Left hindlimb (tissue), 1 donor: Measurements from ENCODE around the gene PIRT.
"Not testable (repeated sequence)": the region's sequence is repeated elsewhere in the genome, so short reads cannot be mapped to it uniquely, and the experiment has no call there.

Experiments
- DNase-seq: peaks from one replicate; pipeline ENCODE4 v3.0.0-alpha.2; 2018

PIRT gene

DNA sequence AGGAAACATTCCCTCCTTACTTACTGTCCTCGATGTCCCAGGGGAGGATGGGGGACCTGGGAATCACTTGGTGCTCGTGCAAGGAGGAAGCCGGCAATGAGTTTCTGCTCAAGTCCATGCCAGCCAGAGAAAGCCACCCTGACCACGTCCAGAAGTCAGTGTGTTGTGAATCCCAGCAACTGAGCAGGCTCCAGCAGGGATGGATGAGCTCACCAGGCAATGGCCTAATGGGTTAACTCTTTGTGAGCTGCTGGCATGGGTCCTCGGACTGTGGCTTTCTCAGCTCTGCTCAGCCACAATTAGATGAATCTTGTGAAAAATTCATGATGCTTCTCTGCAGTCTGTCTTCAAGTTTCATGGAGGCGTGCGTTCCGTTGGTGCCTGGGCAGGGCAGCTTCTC lies at the start of gene PIRT:
PIRT (minus strand) TSS at position 167 of the 400 bp plus-strand sequence. CDS start 12,442 bp downstream, outside the sequence.
- no peak for DNase-seq

DNA sequence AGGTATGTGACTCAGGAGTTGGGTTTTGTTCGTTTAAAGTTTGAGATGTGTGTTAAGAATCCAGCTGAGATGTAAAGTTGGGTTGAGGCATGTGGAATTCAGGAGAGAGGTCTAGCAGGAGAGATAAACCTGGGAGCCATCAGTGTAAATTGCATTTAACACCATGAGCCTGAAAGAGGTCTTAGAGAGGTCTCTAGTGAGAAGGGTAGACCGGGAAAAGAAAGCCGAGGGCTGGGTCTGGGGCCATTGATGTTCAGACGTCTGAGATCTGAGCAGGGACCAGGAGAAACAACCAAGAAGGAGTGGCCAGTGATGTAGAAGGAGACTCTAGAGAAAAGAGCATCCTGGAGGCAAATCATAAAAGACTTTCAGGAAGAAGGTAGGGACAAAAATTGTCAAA lies 44.1 kb upstream of the PIRT start:
- DNase-seq = no peak

DNA sequence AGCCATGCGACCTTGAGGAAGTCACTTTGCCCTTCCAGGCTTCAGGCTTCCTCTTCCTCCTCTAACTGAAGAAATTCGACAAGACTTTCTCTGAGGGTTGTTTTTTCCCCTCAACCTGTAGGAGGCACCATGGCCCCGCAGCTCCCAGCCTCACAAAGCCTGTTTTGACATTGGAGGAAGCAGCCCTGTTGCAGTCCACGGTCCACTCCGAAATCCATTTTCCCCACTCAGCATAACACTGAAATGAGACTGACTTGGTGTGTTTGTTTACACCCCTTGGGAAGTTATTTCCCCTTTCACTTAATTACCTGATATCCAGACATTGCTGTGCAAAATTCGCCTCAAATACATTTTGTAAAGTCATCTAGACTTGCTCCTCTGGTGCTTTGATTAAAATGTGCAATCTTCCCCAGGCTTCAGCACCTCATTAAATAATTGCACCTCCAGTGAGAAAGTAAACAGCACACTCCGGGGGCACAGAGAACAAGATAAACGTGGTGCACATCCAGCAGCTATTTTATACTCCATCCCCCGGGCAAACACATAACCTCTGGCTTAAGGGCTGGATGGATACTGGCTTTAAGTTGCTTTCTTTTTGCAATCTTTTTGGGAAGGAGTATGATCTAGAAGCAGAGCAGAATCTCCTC lies 41.4 kb upstream of the PIRT start:
- peak; percentile 61 for DNase-seq

DNA sequence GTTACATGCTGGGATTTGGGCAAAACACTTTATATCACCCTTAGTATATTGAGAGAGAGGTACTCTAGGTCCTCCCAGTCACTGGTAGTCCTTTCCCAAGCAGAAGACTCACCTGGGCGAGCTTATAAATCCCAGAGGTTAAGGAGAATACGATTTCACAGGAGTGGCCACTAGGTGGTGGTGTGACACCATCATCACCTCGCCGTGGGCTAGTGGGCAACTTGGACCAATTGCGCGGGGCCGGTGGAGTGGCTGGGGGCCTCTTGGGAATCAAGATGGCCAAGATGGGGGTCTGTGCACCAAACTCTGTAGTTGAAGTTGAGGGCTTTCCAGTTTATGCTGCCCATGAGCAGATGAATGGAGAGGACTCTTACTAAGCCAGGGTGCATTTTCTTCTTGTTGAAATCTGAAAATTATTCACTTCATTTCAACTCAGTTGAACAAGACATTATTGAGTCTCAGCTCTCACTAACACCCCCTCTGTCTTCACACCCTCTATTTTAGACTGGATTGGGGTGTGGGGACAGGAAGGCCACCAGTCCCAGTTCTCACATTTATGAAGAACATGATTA lies 38.2 kb upstream of the PIRT start:
- no peak for DNase-seq

DNA sequence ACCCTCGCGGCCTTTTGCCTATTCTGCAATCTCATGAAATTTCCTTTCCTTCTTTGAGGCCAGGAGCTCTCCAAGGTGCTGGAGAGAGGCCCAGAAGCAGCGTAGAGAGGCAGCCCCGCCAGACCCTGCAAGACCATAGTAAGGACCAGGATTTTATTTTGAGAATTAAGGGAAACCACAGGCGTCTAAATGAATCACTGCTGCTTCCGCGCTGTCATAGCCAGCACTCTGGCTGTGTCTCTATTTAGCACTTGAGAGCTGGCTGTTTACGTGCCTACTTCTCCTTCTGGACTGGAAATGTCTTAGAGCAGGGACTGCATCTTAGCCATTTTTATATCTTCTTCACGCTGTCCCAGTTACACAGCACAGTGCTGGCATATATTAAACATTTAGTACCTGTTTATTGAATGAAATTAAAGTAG lies 37.6 kb upstream of the PIRT start:
- DNase-seq = peak; percentile 48

DNA sequence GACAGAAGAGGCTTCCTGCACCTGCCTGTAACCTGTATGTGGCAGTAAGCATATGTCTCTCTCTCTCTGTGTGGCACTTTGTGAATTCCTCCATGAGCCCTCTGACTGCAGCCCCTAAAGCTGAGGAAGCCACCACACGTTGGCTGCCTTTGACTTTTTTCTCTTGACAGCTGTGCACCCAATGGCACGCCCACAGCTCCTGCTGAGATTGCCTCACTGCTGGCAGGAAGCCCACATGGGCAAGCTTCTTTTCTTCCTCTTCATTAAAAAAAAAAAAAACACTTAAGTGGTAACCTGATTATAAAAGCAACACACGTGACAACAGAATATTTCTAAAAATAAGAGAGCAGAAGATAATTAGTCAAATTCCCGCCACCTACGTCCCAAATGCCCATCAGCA lies 34.0 kb upstream of the PIRT start:
- DNase-seq = no peak

DNA sequence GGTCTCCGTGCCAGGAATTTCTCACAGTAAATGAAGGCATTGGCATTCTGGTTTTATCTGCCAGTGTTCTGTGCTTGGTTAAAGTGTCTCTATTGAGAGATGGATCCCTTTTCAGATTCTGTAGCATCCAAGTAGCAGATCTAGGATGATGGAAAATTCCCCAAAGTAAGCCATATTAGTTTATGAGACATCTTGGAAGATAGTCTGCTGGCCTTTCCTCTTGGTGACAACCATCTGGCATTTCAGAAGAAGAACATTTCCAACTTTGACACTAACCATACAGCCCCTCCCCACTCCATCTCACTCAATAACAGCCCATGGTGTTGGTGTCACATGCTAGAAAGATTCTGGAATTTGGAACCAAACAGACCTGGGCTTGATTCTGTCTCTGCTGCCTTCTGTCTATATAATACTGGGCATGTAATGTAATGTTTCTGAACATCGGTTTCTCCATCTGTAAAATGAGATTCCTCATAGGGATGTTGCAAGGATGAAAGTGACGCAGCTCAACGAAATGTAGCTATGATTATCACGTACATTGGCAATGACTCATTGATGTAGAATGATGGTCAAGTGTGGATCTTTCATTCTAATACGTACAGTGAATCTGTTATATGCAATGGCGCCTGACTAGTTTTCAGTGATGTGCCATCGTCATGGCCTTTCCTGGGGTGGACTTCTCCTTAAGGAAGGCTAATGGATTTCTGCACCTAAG lies 32.6 kb upstream of the PIRT start:
- no peak for DNase-seq

DNA sequence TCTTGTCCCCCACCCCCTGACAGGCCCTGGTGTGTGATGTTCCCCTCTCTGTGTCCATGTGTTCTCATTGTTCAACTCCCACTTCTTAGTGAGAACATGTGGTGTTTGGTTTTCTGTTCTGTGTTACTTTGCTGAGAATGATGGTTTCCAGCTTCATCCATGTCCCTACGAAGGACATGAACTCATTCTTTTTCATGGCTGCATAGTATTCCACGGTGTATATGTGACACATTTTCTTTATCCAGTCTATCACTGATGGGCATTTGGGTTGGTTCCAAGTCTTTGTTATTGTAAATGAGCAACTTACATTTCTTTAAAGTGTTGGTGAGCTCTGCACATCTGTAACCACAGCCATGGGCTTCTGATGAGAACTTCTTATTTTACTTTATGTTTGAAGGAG lies 30.9 kb upstream of the PIRT start:
- not testable (repeated sequence) for DNase-seq

DNA sequence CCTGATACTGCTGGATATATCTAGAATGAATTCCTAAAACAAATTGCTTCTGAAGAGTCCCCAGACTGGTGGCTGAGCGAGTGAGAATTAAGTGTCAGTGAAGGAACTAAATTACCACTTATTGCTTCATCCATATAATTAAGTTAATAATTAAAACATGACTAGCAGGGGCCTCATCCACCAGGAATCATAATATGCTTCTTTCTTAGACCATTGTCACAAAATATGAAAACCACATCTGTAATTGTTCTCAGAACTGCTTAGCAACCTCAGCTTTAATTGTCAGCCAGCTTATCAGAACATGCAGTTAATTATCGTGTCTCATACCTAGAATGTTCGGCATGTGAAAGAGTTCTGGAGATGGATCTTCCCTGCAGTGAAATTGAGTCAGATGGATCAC lies 21.2 kb upstream of the PIRT start:
- no peak for DNase-seq

DNA sequence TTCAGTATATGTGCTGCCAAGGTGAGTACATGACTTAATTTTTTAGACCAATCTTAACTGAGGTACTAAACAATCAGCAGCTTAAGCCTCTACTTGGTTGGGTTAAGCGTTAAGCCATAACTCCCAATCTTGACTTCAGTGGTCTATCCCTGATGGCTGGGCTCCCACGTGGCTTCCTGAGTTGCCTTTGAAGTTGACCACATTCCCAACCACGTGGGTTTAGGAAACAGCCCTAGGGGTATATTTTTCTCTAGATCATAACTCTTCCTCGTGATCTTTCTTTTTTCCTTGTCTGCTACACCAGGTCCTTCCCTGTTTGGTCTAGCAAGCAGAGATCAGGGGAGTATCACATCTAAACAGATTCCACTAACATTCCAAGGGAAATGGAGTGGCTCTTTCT lies 20.1 kb upstream of the PIRT start:
- DNase-seq = no peak

DNA sequence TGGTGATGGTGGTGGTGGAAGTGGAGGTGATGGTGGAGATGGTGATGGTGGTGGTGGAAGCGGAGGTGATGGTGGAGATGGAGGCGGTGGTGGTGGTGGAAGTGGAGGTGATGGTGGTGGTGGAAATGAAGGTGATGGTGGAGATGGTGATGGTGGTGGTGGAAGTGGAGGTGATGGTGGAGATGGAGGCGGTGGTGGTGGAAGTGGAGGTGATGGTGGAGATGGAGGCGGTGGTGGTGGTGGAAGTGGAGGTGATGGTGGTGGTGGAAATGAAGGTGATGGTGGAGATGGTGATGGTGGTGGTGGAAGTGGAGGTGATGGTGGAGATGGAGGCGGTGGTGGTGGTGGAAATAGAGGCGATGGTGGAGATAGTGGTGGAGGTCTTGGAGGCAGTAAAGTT lies 8.7 kb upstream of the PIRT start:
- not testable (repeated sequence) for DNase-seq

DNA sequence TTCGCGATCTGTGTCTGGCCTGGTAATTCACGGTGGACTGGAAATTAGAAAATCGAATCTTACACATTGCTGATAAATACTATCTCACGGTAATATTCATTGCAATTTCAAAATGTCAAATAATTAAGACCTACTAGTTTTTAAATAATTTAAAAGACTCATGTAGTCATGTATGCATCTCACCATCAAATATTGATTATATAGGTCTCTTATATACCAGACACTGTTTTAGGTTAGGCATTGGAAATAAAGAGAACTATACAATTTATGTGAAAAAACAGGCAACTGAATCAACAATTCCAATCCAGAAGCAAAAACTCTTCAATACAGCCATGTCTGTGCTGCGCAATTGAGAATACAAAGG lies 7.5 kb upstream of the PIRT start:
- DNase-seq = no peak

DNA sequence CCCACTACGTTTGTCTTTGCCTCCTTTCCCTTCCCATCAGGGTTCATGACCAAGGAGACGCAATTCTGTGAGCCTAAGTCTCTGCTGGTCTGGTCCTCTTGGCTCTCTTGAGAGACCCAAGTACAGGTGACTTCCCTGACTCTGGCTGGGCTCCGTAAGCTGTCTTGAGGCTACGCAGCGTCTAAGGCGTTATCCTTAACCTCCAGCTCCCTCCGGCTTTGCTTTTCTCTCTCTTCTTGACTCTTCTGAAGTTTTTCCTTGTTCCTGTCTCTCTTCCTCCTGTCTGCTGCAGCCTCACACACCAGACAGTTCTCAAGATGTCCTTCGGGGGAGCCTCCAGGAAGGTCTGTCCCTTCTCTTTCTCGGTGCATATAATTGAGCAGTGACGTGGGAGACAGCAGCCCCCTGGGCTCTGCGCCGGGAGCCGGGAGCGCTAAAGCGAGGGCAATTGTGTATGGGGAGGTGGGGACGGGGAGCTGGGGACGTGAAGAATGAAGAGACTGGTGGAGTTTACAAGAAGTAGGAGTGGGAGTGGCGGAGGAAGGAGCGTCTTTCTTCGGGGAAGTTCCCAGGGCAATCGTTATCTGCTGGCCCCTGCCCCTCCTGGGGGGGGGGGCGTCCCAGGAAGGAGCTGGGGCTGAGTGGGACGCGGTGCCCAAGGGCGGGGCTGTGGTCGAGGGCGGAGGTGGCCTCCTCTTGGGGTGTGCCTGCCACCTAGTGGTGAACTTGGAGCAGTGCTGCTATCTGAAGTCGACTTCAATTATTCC lies 6.9 kb upstream of the PIRT start:
- DNase-seq = peak; percentile 83

DNA sequence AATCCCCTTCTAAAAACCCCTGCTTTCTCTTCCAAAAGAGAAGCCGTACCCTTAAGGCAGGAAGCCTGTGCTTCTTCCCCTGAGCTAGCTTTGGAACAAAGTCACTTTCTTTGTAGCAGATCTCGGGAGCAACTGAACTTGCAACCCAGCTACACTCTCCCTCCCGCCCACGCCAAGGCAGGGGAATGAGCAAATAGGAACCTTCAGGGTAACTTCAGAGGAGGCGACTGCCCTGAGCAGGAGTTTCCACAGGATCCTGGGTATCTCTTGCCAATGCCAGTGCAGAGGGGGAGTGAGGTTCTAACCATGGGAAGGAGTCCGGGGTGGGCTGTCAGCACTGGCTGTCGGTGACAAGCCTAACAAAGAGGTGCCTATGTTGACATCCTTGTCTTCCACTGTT lies 5.9 kb upstream of the PIRT start:
- peak; percentile 58 for DNase-seq

DNA sequence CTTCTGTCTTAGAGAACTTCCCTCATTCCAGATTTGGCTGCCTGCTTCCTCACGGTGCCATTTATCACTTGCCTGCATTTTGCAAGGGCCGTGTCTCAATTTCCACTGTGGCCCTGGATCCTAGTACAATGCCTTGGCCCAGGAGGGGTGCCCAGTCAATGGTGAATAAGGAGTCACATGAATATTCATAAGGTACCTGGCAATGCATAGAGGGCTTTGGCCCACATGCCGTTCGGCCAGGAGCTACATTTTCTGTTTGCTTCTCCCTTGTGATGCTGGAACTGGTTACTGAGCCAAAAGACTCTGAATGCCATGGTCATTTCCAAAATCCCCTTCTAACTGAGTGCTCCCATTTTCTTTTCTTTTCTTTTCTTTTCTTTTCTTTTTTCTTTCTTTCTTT lies 4.8 kb upstream of the PIRT start:
- DNase-seq = no peak

DNA sequence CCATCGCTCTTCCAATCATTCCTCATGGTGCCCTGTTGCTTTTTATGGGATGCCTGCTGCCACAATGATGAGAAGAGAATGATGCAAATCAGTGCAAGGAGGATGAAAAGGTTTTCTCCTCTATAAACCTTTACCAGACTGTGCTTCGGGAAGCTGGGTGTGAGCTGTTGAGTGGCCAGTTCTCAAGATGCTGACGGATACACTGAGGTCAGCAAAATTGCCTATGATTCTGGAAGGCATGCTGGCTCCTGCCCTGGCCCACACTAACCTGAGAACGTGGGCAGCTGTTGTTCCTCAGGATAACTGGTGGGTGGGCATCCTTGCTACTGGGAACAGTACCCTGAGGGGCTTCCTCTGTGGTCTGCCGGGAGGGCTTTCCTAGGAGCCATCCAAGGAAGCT lies 795 bp upstream of the PIRT start:
- no peak for DNase-seq

DNA sequence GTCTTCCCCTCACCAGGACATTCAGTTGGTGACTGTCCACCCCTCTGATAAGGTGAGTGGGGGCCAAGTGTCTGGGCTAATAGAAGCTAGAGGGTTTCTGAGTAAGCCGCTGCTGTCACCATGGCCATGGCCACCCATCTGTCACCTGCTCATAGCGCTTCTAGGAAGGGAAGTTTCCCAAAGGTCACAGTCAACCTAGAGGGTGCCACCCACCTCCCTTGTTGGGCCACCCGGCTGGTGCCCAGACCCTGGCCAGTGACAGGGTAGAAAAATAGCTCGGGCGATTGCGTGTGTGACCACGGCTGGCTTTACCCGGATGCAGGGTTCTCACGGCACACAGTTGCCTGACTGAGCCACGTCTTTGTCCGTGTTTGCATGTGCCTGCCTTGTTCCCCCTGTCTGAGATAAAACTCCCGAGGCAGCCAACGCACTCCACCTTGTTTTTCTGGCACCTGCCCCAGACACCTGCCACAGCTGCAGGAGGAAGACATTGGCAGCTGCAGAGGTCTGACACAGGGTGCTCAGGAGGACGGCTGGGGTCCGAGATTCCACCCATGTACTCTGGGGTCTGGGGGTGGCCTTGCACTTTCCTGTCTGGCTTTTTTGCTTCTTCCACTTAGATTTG lies 809 bp downstream of the PIRT start:
- DNase-seq = no peak

DNA sequence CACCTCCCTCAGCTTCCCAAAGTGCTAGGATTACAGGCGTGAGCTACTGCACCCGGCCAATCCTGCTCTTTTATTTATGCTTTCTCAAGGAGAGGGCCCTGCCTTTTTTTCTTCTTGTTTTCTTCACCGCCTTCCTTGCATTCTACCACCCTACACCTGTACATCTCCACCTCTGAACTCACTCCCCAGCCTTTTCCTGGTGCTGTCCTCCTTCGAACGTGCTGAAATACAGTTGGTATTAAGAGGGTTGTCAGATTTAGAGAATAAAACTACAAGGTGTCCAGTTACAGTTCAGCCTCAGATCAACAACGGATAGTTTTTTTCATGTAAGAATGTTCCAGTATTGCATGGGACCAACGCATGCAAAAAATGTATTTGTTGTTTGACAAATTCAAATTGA lies 1.7 kb downstream of the PIRT start:
- no peak for DNase-seq

DNA sequence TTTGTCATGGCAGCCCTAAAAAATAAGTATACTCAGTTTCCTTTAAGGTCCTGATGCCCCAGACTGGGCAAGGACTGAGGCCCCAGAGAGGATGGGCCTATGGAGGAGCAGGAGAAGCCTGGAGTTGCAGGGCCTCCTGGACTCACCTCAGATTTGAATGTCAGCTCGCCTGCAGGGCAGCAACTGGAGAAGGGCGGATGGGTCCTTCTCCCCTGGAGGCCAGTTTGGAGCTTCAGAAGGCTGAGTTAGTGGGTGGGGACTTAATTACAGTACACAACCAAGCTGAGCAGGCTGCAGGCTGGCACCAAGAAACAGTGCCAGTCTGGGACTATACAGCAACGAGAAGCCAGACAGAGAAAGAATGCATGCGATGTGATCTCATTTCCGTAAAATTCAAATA lies 6.2 kb downstream of the PIRT start:
- DNase-seq = no peak

DNA sequence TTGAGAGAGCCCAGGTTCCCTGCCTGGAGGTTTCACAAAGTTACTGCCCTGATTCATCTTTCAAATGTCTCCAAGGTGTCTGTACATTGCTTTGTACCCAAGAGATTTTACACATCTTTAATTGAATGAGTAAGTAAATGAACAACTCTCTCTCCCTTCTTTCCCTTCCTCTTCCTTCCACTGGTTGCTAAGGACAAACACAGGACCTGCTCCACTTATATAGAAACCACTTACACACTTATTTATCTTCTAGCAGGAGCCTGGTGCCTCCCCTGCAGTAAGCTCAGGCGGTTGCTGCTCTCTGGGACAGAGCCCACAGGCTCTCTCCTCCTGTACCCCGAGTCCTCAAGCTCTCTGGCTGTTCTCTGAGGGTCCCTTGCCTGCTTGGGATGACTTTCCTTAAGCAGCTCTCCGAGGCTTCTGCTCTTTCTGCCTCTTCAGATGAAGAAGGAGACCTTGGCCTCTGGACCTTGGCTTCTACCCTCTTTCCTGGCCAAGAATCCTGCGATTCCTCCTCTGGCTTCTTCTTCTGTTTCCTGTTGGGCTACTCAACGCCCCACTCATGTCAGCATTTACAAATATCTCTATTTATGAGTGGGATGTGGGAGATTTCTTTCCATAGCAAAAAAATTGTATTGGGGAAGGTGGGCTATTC lies 9.9 kb downstream of the PIRT start:
- no peak for DNase-seq

DNA sequence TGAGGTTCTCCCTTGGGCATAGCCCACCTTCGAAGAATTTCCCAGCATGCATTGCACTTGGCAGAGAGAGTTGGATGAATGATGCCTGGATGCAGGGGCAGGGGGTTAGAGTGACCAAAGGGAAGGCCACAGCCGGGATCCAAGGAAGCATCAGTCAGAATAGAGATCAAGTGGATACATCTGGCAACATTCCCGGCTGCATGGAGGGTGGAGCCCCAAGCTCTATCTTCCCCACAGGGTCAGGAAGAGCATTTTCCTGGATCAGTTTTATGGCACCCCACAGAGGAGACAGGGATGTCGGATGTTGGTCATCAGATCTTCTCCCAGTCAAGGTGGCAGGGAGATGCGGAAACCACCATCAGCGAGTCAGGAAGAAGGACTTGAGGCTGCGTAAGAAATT lies 13.0 kb downstream of the PIRT start:
- DNase-seq = no peak

DNA sequence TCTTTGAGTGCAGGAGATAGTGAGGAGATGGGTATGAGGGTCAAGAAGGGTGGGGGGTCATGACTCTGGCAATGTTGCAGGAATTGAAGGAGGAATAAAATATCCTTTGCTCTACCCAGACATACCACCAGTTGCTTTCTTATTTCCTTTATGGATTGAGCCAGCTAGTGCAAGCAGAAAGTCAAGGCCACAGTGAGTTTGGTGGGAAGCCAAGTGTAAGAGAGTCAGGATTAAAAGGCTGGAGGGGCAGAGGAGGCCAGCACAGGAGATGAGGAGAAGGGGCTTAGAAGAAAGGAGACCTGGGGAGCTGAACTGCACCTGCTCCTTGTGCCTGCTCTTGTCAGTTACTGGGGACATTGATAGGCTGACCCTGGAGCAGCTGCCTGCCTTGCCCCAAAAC lies 16.1 kb downstream of the PIRT start:
- no peak for DNase-seq

DNA sequence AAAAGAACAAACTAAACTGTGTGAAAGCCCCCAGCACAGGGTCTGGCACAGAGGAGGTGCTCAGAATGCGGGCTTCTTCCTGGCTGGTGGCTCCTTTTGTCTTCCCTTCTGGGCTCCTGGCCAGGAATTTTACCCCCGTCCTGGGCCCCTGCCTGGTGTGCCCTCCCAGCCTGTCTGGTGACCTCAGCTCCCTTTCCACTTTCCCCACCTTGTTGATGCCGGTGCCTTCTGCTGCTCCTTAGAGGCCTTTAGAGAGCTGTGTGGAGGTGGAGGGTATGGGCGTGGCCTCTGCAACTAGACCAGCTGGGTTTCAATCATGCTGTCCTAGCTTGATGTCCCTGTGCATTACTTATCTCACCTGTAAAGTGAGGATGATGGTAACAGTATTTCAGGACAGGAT lies 16.8 kb downstream of the PIRT start:
- no peak for DNase-seq
